Mammary epithelial cell (primary cell): Measurements from ENCODE around the gene TEX19.

Source experiments
- EZH2 ChIP-seq: IDR thresholded peaks from 2 replicates; pipeline ENCODE4 v1.6.1; 2012; ENCODE audit warnings: low read length, inconsistent platforms, borderline replicate concordance
- TF ChIP-seq, protein P1 (sequence below), 2 donors: IDR thresholded peaks in 1 of 2; conservative IDR thresholded peaks in 1 of 2; 2 replicates each; pipeline ENCODE4 v1.5.1; 2011 to 2012; ENCODE audit warnings: inconsistent platforms in 2 of 2, low read length in 2 of 2, mild to moderate bottlenecking in 2 of 2, control low read depth in 1 of 2, low read depth in 1 of 2; ENCODE audit not compliant: insufficient read depth in 1 of 2; ENCODE audit errors: extremely low read depth in 1 of 2

DNA sequence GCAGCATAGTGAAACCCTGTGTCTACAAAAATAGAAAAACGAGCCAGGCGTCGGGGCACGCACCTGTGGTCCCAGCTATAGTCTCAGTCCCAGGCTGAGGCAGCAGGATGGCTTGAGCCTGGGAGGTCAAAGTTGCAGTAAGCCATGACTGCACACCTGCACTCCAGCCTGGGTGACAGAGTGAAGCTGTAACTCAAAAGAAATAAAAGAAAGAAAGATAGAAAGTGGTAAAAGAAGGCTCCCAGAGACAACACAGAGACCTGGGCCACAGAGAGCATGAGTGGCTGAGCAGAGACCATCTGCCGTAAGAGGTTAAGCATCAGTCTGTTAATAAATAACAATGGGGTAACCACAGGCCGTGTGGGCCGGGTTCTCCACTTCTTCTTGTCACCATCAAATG, 43.8 kb downstream of the TEX19 start:
- TF ChIP-seq, protein P1, sequence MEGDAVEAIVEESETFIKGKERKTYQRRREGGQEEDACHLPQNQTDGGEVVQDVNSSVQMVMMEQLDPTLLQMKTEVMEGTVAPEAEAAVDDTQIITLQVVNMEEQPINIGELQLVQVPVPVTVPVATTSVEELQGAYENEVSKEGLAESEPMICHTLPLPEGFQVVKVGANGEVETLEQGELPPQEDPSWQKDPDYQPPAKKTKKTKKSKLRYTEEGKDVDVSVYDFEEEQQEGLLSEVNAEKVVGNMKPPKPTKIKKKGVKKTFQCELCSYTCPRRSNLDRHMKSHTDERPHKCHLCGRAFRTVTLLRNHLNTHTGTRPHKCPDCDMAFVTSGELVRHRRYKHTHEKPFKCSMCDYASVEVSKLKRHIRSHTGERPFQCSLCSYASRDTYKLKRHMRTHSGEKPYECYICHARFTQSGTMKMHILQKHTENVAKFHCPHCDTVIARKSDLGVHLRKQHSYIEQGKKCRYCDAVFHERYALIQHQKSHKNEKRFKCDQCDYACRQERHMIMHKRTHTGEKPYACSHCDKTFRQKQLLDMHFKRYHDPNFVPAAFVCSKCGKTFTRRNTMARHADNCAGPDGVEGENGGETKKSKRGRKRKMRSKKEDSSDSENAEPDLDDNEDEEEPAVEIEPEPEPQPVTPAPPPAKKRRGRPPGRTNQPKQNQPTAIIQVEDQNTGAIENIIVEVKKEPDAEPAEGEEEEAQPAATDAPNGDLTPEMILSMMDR (conservative IDR thresholded peaks at IDR 0.05 in 1 of 2, IDR thresholded peaks at IDR 0.05 in 1 of 2; ENCODE audit: extremely low read depth in 1 of 2, insufficient read depth in 1 of 2, low read depth in 1 of 2, low read length in 2 of 2): no peak
- no peak for TF ChIP-seq EZH2
